ENCODE results near the gene SCCPDH.
A peak's percentile ranks its signal among the peaks of the same experiment; 100 is the strongest.

SCCPDH gene

GRCh38 chr1:246724016-246724730 is at the start of gene SCCPDH:
Gene SCCPDH (plus strand): TSS chr1:246724409. CDS start chr1:246724423, 14 bp downstream.
- Histone ChIP-seq H3K4me1 (ENCODE audit: insufficient read depth, low read length) (no peaks in the 10 kb centered on the region), H3K36me3 (ENCODE audit: insufficient read depth, low read length) (0 out of 2 replicates have a peak, but pooled peaks cover 3% of the 10 kb centered on the region), H3K9me3 (ENCODE audit: control insufficient read depth, insufficient read depth, low read length) (peaks cover 5% of the 10 kb centered on the region; the same call in 1 of the 2 replicates), H3K9ac (ENCODE audit: low read depth, low read length) (peak within 1 kb of the TSS; percentile 82)

GRCh38 chr1:246677842-246678241 is 46.4 kb upstream of the SCCPDH start:
- Histone ChIP-seq H3K9me3 (ENCODE audit: control insufficient read depth, insufficient read depth, low read length) (no peaks in the 10 kb centered on the region), H3K9ac (ENCODE audit: low read depth, low read length) (no peak overlapping the region), H3K36me3 (ENCODE audit: insufficient read depth, low read length) (no peaks in the 10 kb centered on the region), H3K4me1 (ENCODE audit: insufficient read depth, low read length) (no peaks in the 10 kb centered on the region)

GRCh38 chr1:246678816-246679793 is 45.1 kb upstream of the SCCPDH start:
- Histone ChIP-seq H3K9ac (ENCODE audit: low read depth, low read length) (no peak overlapping the region), H3K36me3 (ENCODE audit: insufficient read depth, low read length) (no peaks in the 10 kb centered on the region), H3K9me3 (ENCODE audit: control insufficient read depth, insufficient read depth, low read length) (no peaks in the 10 kb centered on the region), H3K4me1 (ENCODE audit: insufficient read depth, low read length) (no peaks in the 10 kb centered on the region)

GRCh38 chr1:246679794-246680177 is 44.4 kb upstream of the SCCPDH start:
- no peaks in the 10 kb centered on the region for H3K36me3 ChIP-seq (ENCODE audit: insufficient read depth, low read length)
- no peaks in the 10 kb centered on the region for H3K9me3 ChIP-seq (ENCODE audit: control insufficient read depth, insufficient read depth, low read length)
- H3K9ac ChIP-seq (ENCODE audit: low read depth, low read length): no peak overlapping the region
- H3K4me1 ChIP-seq (ENCODE audit: insufficient read depth, low read length): no peaks in the 10 kb centered on the region

GRCh38 chr1:246680190-246680589 is 44.0 kb upstream of the SCCPDH start:
- Histone ChIP-seq H3K9me3 (ENCODE audit: control insufficient read depth, insufficient read depth, low read length) (no peaks in the 10 kb centered on the region), H3K36me3 (ENCODE audit: insufficient read depth, low read length) (no peaks in the 10 kb centered on the region), H3K9ac (ENCODE audit: low read depth, low read length) (no peak overlapping the region), H3K4me1 (ENCODE audit: insufficient read depth, low read length) (no peaks in the 10 kb centered on the region)

GRCh38 chr1:246680696-246681130 is 43.5 kb upstream of the SCCPDH start:
- H3K9ac ChIP-seq (ENCODE audit: low read depth, low read length): no peak overlapping the region
- H3K9me3 ChIP-seq (ENCODE audit: control insufficient read depth, insufficient read depth, low read length): no peaks in the 10 kb centered on the region
- no peaks in the 10 kb centered on the region for H3K36me3 ChIP-seq (ENCODE audit: insufficient read depth, low read length)
- H3K4me1 ChIP-seq (ENCODE audit: insufficient read depth, low read length): no peaks in the 10 kb centered on the region

GRCh38 chr1:246681900-246682895 is 42.0 kb upstream of the SCCPDH start:
- Histone ChIP-seq H3K9ac (ENCODE audit: low read depth, low read length) (no peak overlapping the region), H3K4me1 (ENCODE audit: insufficient read depth, low read length) (no peaks in the 10 kb centered on the region), H3K36me3 (ENCODE audit: insufficient read depth, low read length) (no peaks in the 10 kb centered on the region), H3K9me3 (ENCODE audit: control insufficient read depth, insufficient read depth, low read length) (no peaks in the 10 kb centered on the region)

GRCh38 chr1:246683521-246683920 is 40.7 kb upstream of the SCCPDH start:
- Histone ChIP-seq H3K4me1 (ENCODE audit: insufficient read depth, low read length) (no peaks in the 10 kb centered on the region), H3K36me3 (ENCODE audit: insufficient read depth, low read length) (no peaks in the 10 kb centered on the region), H3K9me3 (ENCODE audit: control insufficient read depth, insufficient read depth, low read length) (no peaks in the 10 kb centered on the region), H3K9ac (ENCODE audit: low read depth, low read length) (no peak overlapping the region)

GRCh38 chr1:246687002-246687401 is 37.2 kb upstream of the SCCPDH start:
- no peaks in the 10 kb centered on the region for H3K9me3 ChIP-seq (ENCODE audit: control insufficient read depth, insufficient read depth, low read length)
- H3K36me3 ChIP-seq (ENCODE audit: insufficient read depth, low read length): no peaks in the 10 kb centered on the region
- H3K9ac ChIP-seq (ENCODE audit: low read depth, low read length): no peak overlapping the region
- H3K4me1 ChIP-seq (ENCODE audit: insufficient read depth, low read length): no peaks in the 10 kb centered on the region; the same call in 1 of the 2 replicates

GRCh38 chr1:246689409-246690008 is 34.7 kb upstream of the SCCPDH start:
- H3K36me3 ChIP-seq (ENCODE audit: insufficient read depth, low read length): no peaks in the 10 kb centered on the region
- no peaks in the 10 kb centered on the region; the same call in 1 of the 2 replicates for H3K4me1 ChIP-seq (ENCODE audit: insufficient read depth, low read length)
- no peaks in the 10 kb centered on the region for H3K9me3 ChIP-seq (ENCODE audit: control insufficient read depth, insufficient read depth, low read length)
- no peak overlapping the region for H3K9ac ChIP-seq (ENCODE audit: low read depth, low read length)

- Histone ChIP-seq H3K36me3 (ENCODE audit: insufficient read depth, low read length) (no peaks in the 10 kb centered on the region), H3K9ac (ENCODE audit: low read depth, low read length) (no peak overlapping the region), H3K4me1 (ENCODE audit: insufficient read depth, low read length) (no peaks in the 10 kb centered on the region; the same call in 1 of the 2 replicates), H3K9me3 (ENCODE audit: control insufficient read depth, insufficient read depth, low read length) (peaks cover 4% of the 10 kb centered on the region)
Measured at GRCh38 chr1:246690100-246690499, 34.1 kb upstream of the SCCPDH start.

GRCh38 chr1:246691622-246692495 is 32.4 kb upstream of the SCCPDH start:
- Histone ChIP-seq H3K4me1 (ENCODE audit: insufficient read depth, low read length) (no peaks in the 10 kb centered on the region; the same call in 1 of the 2 replicates), H3K9ac (ENCODE audit: low read depth, low read length) (no peak overlapping the region), H3K36me3 (ENCODE audit: insufficient read depth, low read length) (no peaks in the 10 kb centered on the region), H3K9me3 (ENCODE audit: control insufficient read depth, insufficient read depth, low read length) (peaks cover 5% of the 10 kb centered on the region)
